Muscle layer of colon (tissue), 2 donors: ENCODE data around the gene DFFA.
A peak's percentile ranks its signal among the peaks of the same experiment; 100 is the strongest.
"Not testable (repeated sequence)": the region's sequence is repeated elsewhere in the genome, so short reads cannot be mapped to it uniquely, and the experiment has no call there.

Experiments used
- H3K27ac ChIP-seq: one replicate; pipeline ENCODE4 v1.7.0; 2013; ENCODE audit warnings: low read depth, mild to moderate bottlenecking, low read length, moderate library complexity
- H3K27me3 ChIP-seq, 2 donors: one replicate each; pipeline ENCODE4 v1.7.0; 2013; ENCODE audit warnings: low read length in 2 of 2, mild to moderate bottlenecking in 2 of 2; ENCODE audit not compliant: insufficient read depth in 2 of 2, control insufficient read depth in 1 of 2
- H3K36me3 ChIP-seq: one replicate; pipeline ENCODE4 v1.7.0; 2013; ENCODE audit warnings: mild to moderate bottlenecking, low read length; ENCODE audit not compliant: insufficient read depth
- H3K4me1 ChIP-seq: one replicate; pipeline ENCODE4 v1.7.0; 2013; ENCODE audit warnings: mild to moderate bottlenecking, low read length; ENCODE audit not compliant: insufficient read depth
- H3K4me3 ChIP-seq, 2 donors: one replicate each; pipeline ENCODE4 v1.7.0; 2013; ENCODE audit warnings: low read length in 2 of 2, low read depth in 1 of 2, mild to moderate bottlenecking in 1 of 2, moderate library complexity in 1 of 2
- H3K9ac ChIP-seq: one replicate; pipeline ENCODE4 v1.7.0; 2013; ENCODE audit warnings: low read length
- H3K9me3 ChIP-seq: one replicate; pipeline ENCODE4 v1.7.0; 2013; ENCODE audit warnings: mild to moderate bottlenecking, low read length
- donor health status: abdominal sarcoma.
- donor health status: Adenocarcinoma of cecum.

The DFFA gene

GRCh38 chr1:10434590-10434989 is 37.7 kb downstream of the DFFA start:
- no peak overlapping the region for H3K9ac ChIP-seq
- no peaks in the 10 kb centered on the region for H3K27me3 ChIP-seq
- no peaks in the 10 kb centered on the region for H3K4me1 ChIP-seq
- H3K36me3 ChIP-seq = no peaks in the 10 kb centered on the region
- no peak overlapping the region for H3K4me3 ChIP-seq
- H3K9me3 ChIP-seq = no peaks in the 10 kb centered on the region
- H3K27ac ChIP-seq = no peak overlapping the region

- H3K27ac ChIP-seq = no peak overlapping the region
- H3K9ac ChIP-seq = no peak overlapping the region
- H3K36me3 ChIP-seq = no peaks in the 10 kb centered on the region
- H3K27me3 ChIP-seq = no peaks in the 10 kb centered on the region
- H3K4me1 ChIP-seq = no peaks in the 10 kb centered on the region
- H3K9me3 ChIP-seq = no peaks in the 10 kb centered on the region
- H3K4me3 ChIP-seq = no peak overlapping the region
Observed at GRCh38 chr1:10433790-10434189, 38.5 kb downstream of the DFFA start.

- Histone ChIP-seq H3K4me1 (no peaks in the 10 kb centered on the region), H3K27me3 (no peaks in the 10 kb centered on the region), H3K36me3 (no peaks in the 10 kb centered on the region), H3K4me3 (no peak overlapping the region), H3K9me3 (no peaks in the 10 kb centered on the region), H3K9ac (no peak overlapping the region), H3K27ac (no peak overlapping the region)
Observed at GRCh38 chr1:10432910-10433700, 39.2 kb downstream of the DFFA start.

- Histone ChIP-seq H3K36me3 (no peaks in the 10 kb centered on the region), H3K4me1 (no peaks in the 10 kb centered on the region), H3K9ac (peak overlapping the region; percentile 74), H3K27ac (peak overlapping the region; percentile 74), H3K9me3 (no peaks in the 10 kb centered on the region), H3K4me3 (peak overlapping the region; percentile 86 to 93), H3K27me3 (no peaks in the 10 kb centered on the region)
Observed at GRCh38 chr1:10431070-10431730, 41.1 kb downstream of the DFFA start.

- Histone ChIP-seq H3K4me3 (peak within 1 kb of the TSS; percentile 86 to 93), H3K9ac (peak within 1 kb of the TSS; percentile 74), H3K9me3 (no peaks in the 10 kb centered on the region), H3K4me1 (no peaks in the 10 kb centered on the region), H3K27ac (peak within 1 kb of the TSS; percentile 74), H3K27me3 (no peaks in the 10 kb centered on the region), H3K36me3 (no peaks in the 10 kb centered on the region)
Observed at GRCh38 chr1:10430216-10431069, 41.9 kb downstream of the DFFA start, which contains the start of gene CENPS. Gene CENPS (plus strand): TSS chr1:10430433. CDS start chr1:10430518, 85 bp downstream.

- H3K4me3 ChIP-seq = peak overlapping the region; percentile 86 to 93
- no peak overlapping the region for H3K27ac ChIP-seq
- no peaks in the 10 kb centered on the region for H3K36me3 ChIP-seq
- H3K9ac ChIP-seq = no peak overlapping the region
- no peaks in the 10 kb centered on the region for H3K27me3 ChIP-seq
- no peaks in the 10 kb centered on the region for H3K4me1 ChIP-seq
- H3K9me3 ChIP-seq = no peaks in the 10 kb centered on the region
Observed at GRCh38 chr1:10429868-10430215, 42.5 kb downstream of the DFFA start.

GRCh38 chr1:10428984-10429383 is 43.3 kb downstream of the DFFA start:
- no peaks in the 10 kb centered on the region for H3K27me3 ChIP-seq
- H3K36me3 ChIP-seq = no peaks in the 10 kb centered on the region
- H3K4me1 ChIP-seq = peaks cover 3% of the 10 kb centered on the region
- H3K9ac ChIP-seq = no peak overlapping the region
- no peaks in the 10 kb centered on the region for H3K9me3 ChIP-seq
- H3K4me3 ChIP-seq = no peak overlapping the region
- H3K27ac ChIP-seq = no peak overlapping the region

GRCh38 chr1:10426535-10426848 is 45.8 kb downstream of the DFFA start:
- H3K9ac ChIP-seq, H3K27ac ChIP-seq, H3K36me3 ChIP-seq, H3K9me3 ChIP-seq, H3K4me3 ChIP-seq, H3K4me1 ChIP-seq, H3K27me3 ChIP-seq: not testable (repeated sequence)

- H3K9ac ChIP-seq, H3K27me3 ChIP-seq, H3K4me1 ChIP-seq, H3K4me3 ChIP-seq, H3K27ac ChIP-seq, H3K9me3 ChIP-seq, H3K36me3 ChIP-seq: not testable (repeated sequence)
Observed at GRCh38 chr1:10425826-10426534, 46.3 kb downstream of the DFFA start.

- Histone ChIP-seq H3K4me1 (peaks cover 3% of the 10 kb centered on the region), H3K36me3 (peaks cover 13% of the 10 kb centered on the region), H3K27ac (no peak overlapping the region), H3K27me3 (no peaks in the 10 kb centered on the region), H3K9ac (no peak overlapping the region), H3K4me3 (no peak overlapping the region), H3K9me3 (no peaks in the 10 kb centered on the region)
Observed at GRCh38 chr1:10424651-10425050, 47.7 kb downstream of the DFFA start.

GRCh38 chr1:10424034-10424433 is 48.3 kb downstream of the DFFA start:
- Histone ChIP-seq H3K9me3 (no peaks in the 10 kb centered on the region), H3K4me1 (peaks cover 3% of the 10 kb centered on the region), H3K4me3 (no peak overlapping the region), H3K27me3 (no peaks in the 10 kb centered on the region), H3K36me3 (peaks cover 18% of the 10 kb centered on the region), H3K27ac (no peak overlapping the region), H3K9ac (no peak overlapping the region)
